Testis (tissue), 3 donors: ENCODE measurements around the gene ADCY10. TPM values are rescaled to one million over a fixed set of nuclear protein-coding genes. Genes with fewer than 3 reads are reported as not detected.

Experiments used
- DNase-seq: peaks from one replicate; pipeline ENCODE4 v3.0.0-alpha.2; 2019
- H3K27ac ChIP-seq, 2 donors: fragments of 200-600 bp; sonication (generic); one replicate each; pipeline ENCODE4 v1.5.1; 2019
- H3K27me3 ChIP-seq: fragments of 200-600 bp; sonication (generic); one replicate; pipeline ENCODE4 v1.5.1; 2019
- H3K36me3 ChIP-seq: fragments of 200-600 bp; sonication (generic); one replicate; pipeline ENCODE4 v1.5.1; 2017; ENCODE audit warnings: low read depth; ENCODE audit errors: missing control alignments
- H3K4me1 ChIP-seq: fragments of 200-600 bp; sonication (generic); one replicate; pipeline ENCODE4 v1.5.1; 2019
- H3K4me3 ChIP-seq, 2 donors: fragments of 200-600 bp; sonication (generic); one replicate each; pipeline ENCODE4 v1.5.1; 2017 to 2019
- H3K9me3 ChIP-seq: fragments of 200-600 bp; sonication (generic); one replicate; pipeline ENCODE4 v1.5.1; 2017
- CTCF ChIP-seq, 3 experiments: fragments of 450-650 bp in 2 of 3; fragments of 200-600 bp in 1 of 3; sonication (generic) in 1 of 3; IDR thresholded peaks; one replicate each; pipeline ENCODE4 v1.5.1; 2016 to 2019; ENCODE audit warnings: antibody characterized with exemption in 3 of 3, mild to moderate bottlenecking in 2 of 3, moderate library complexity in 1 of 3
- POLR2A ChIP-seq: fragments of 450-650 bp; IDR thresholded peaks from one replicate; pipeline ENCODE4 v1.6.1; 2017; ENCODE audit warnings: antibody characterized with exemption, mild to moderate bottlenecking, moderate library complexity
- WGBS, 2 donors: methylation state at CpG; one replicate each; pipeline ENCODE4 v1.1.5; 2018; 5-methylcytosine and 5-hydroxymethylcytosine counted together
- intact Hi-C: fragments of 100-400 bp; cut with DNase I; formaldehyde crosslinking; loops from one replicate; pipeline ENCODE4 v1.15.1; 2023; ENCODE audit warnings: low total_unique reads
- polyA plus RNA-seq: library from polyadenylated mRNA; stranded (reverse); fragments of 350-450 nt; fragmentation: Illumina TruSeq; extraction: RNeasy Lipid Tissue Mini Kit (QIAGEN cat#74804); gene quantifications from one replicate; pipeline ENCODE4 v1.2.3, GENCODE V29; 2014; ENCODE audit warnings: low read depth, low replicate concordance; ENCODE audit not compliant: insufficient read depth
- total RNA-seq, 2 donors: library from RNA; depleted of rRNA; stranded (reverse); fragments of >200 nt; gene quantifications; one replicate each; pipeline ENCODE4 v1.2.3, GENCODE V29; 2016

Gene ADCY10
- total and polyA plus RNA-seq, 3 donors from 2014 or later, result 9.4 to 49.7 (median 24.6) TPM

DNA sequence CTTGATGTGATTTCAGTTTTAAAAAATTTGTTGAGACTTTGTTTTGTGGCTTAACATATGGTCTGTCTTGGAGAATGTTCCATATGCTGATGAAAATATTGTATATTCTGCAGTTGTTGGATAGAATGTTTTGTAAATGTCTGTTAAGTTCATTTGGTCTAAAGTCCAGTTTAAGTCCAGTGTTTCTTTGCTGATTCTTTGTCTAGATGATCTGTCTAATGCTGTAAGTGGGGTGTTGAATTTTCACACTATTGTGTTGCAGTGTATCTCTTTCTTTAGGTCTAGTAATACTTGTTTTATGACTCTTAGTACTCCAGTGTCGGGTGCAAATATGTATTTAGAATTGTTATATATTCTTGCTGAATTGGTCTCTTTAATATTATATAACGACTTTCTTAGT is 33.8 kb upstream of the ADCY10 start:
- TF ChIP-seq POLR2A (no peak), CTCF (IDR thresholded peaks at IDR 0.05) (no peak)
- H3K36me3 ChIP-seq, result no peaks in the 10 kb centered on the region
- WGBS, 2 donors, result 83 to 88% methylated on average over 2 of the region's 2 CpGs
- no peak overlapping the region for H3K4me3 ChIP-seq
- no peaks in the 10 kb centered on the region for H3K9me3 ChIP-seq
- intact Hi-C loops, result no loop called here
- H3K27ac ChIP-seq, result peak overlapping the region in 1 of 2 donors; percentile 16
- DNase-seq, result no peak
- H3K4me1 ChIP-seq, result peaks cover 3% of the 10 kb centered on the region
- no peaks in the 10 kb centered on the region for H3K27me3 ChIP-seq

DNA sequence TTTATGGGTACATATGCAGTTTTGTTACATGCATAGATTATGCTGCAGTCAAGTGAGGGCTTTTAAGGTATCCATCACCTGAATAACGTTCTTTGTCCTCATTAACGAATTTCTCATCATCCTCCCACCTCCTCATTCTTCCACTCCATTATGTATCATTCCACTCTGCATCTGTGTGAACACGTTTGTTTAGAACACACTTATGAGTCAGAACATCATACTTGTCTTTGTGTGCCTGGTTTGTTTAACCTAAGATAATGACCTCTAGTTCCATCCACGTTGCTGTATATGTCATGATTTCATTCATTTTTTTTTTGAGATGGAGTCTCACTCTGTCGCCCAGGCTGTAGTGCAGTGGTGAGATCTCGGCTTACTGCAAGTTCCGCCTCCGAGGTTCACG is 29.6 kb upstream of the ADCY10 start:
- Histone ChIP-seq H3K9me3 (no peaks in the 10 kb centered on the region), H3K36me3 (no peaks in the 10 kb centered on the region), H3K4me3 (no peak overlapping the region), H3K27ac (no peak overlapping the region), H3K27me3 (no peaks in the 10 kb centered on the region), H3K4me1 (peaks cover 8% of the 10 kb centered on the region)
- 81 to 84% methylated on average over 9 of the region's 9 CpGs for WGBS, 2 donors
- TF ChIP-seq POLR2A, result no peak
- TF ChIP-seq CTCF (IDR thresholded peaks at IDR 0.05), result no peak
- DNase-seq, result no peak
- intact Hi-C loops, result no loop called here

DNA sequence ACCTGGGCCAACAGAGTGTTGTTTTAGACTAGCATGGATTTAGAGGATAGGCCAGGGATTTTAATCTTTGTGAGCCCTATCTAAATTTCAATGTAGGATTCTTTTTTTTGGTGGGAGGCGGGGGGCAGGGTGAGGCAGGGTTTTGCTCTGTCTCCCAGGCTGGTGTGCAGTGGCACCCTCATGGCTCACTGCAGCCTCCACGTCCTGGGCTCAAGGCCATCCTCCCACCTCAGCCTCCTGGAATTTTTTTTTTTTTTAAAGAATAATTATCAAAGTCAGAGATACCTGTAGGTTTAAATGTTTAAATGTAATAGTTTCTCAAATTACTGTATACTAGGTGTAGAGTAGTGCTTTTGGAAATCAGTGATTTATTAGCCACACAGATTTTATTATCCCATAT is 26.3 kb upstream of the ADCY10 start:
- DNase-seq, result no peak
- intact Hi-C loops, result no loop called here
- 78 to 79% methylated on average over 2 of the region's 2 CpGs for WGBS, 2 donors
- Histone ChIP-seq H3K9me3 (no peaks in the 10 kb centered on the region), H3K27me3 (no peaks in the 10 kb centered on the region), H3K36me3 (no peaks in the 10 kb centered on the region), H3K4me3 (no peak overlapping the region), H3K4me1 (peaks cover 4% of the 10 kb centered on the region), H3K27ac (no peak overlapping the region)
- TF ChIP-seq CTCF (IDR thresholded peaks at IDR 0.05), result no peak

DNA sequence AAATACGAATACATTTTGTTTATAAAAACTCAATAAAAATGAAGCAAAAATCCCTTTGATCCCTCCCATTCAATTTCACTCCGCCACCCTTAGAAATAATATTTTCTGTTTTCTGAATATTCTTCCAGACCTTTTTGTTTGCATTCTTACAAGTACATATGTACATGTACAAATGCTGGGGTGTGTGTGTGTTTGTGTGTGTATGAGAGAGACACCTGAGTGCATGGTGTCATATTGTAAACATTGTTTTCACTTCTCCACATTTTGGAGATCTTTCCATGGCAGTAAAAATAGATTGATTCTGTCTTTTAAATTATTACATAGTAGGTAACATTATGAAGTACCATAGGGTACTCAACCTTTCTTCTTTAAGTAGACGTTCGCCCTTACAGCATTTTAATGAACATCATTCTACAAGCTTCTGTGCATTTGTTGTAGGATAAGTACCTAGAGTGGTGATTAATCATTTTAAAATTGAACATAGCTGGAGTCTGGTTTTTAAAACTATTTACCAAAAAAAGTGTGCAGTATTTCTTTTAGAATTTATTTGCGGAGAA is 24.2 kb upstream of the ADCY10 start:
- intact Hi-C loops, result no loop called here
- peak overlapping the region; percentile 94 to 99 for H3K27ac ChIP-seq
- peak overlapping the region; percentile 94 to 96 for H3K4me3 ChIP-seq
- H3K36me3 ChIP-seq, result no peaks in the 10 kb centered on the region
- H3K9me3 ChIP-seq, result no peaks in the 10 kb centered on the region
- no peaks in the 10 kb centered on the region for H3K27me3 ChIP-seq
- 14 to 21% methylated on average over 5 of the region's 5 CpGs for WGBS, 2 donors
- peaks cover 22% of the 10 kb centered on the region for H3K4me1 ChIP-seq
- DNase-seq, result no peak
- no peak for TF ChIP-seq CTCF (IDR thresholded peaks at IDR 0.05)
- TF ChIP-seq POLR2A, result no peak

DNA sequence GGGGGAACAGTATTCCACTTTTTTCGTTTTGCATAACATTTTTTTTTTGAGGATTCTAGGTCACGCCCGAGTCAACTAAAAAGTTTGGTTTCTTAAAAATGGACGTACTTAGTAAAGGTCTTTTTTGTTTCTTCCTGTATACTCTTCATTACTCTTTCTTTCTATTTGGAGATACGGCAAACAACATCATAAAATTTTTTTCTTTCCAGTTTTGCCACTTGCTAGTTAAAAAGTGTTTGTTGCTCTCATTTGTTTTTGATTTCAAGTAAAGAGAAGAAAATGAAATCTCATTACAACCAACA is 23.7 kb upstream of the ADCY10 start:
- intact Hi-C loops, result no loop called here
- H3K4me1 ChIP-seq, result peaks cover 22% of the 10 kb centered on the region

More for the DNA sequence above, 23.7 kb upstream of the ADCY10 start:
- Histone ChIP-seq H3K4me3 (peak overlapping the region; percentile 94 to 96), H3K36me3 (no peaks in the 10 kb centered on the region), H3K27ac (peak overlapping the region; percentile 94 to 99), H3K9me3 (no peaks in the 10 kb centered on the region), H3K27me3 (no peaks in the 10 kb centered on the region)
- TF ChIP-seq CTCF (IDR thresholded peaks at IDR 0.05) (no peak), POLR2A (no peak)
- DNase-seq, result no peak
- WGBS, 2 donors, result 0 to 1% methylated on average over 5 of the region's 5 CpGs
